Uterus (tissue), 4 donors: Measurements from ENCODE around the gene ZNF644. TPM values are rescaled to one million over a fixed set of nuclear protein-coding genes. Genes with fewer than 3 reads are reported as not detected.
"Not testable (repeated sequence)": the region's sequence is repeated elsewhere in the genome, so short reads cannot be mapped to it uniquely, and the experiment has no call there.

Source experiments
- DNase-seq, 2 donors: peaks; one replicate each; pipeline ENCODE4 v3.0.0-alpha.2; 2019 to 2020
- H3K27ac ChIP-seq, 2 donors: fragments of 200-600 bp; sonication (generic); 1 replicate in 1 of 2; 2 replicates in 1 of 2; pipeline ENCODE4 v1.5.1; 2016 to 2018
- H3K27me3 ChIP-seq, 2 donors: fragments of 200-600 bp; sonication (generic); one replicate each; pipeline ENCODE4 v1.5.1; 2018 to 2019; ENCODE audit warnings: control low read depth in 1 of 2
- H3K36me3 ChIP-seq, 2 donors: fragments of 200-600 bp; sonication (generic); one replicate each; pipeline ENCODE4 v1.5.1; 2019; ENCODE audit warnings: control low read depth in 1 of 2
- H3K4me1 ChIP-seq, 2 donors: fragments of 200-600 bp; sonication (generic); one replicate each; pipeline ENCODE4 v1.5.1; 2018 to 2019; ENCODE audit warnings: control low read depth in 1 of 2
- H3K4me3 ChIP-seq, 2 donors: fragments of 200-600 bp; sonication (generic); 1 replicate in 1 of 2; 2 replicates in 1 of 2; pipeline ENCODE4 v1.5.1; 2018 to 2019; ENCODE audit warnings: mild to moderate bottlenecking in 1 of 2
- H3K9me3 ChIP-seq, 2 donors: fragments of 200-600 bp; sonication (generic); one replicate each; pipeline ENCODE4 v1.5.1; 2019; ENCODE audit warnings: control low read depth in 1 of 2
- POLR2A ChIP-seq, 2 donors: fragments of 450-650 bp; IDR thresholded peaks; one replicate each; pipeline ENCODE4 v1.6.1; 2016; ENCODE audit warnings: antibody characterized with exemption in 2 of 2, mild to moderate bottlenecking in 1 of 2, moderate library complexity in 1 of 2
- intact Hi-C: fragments of 100-400 bp; cut with DNase I; formaldehyde crosslinking; loops from one replicate; pipeline ENCODE4 v1.15.1; 2023; ENCODE audit warnings: low total_unique reads
- total RNA-seq, 4 donors: library from RNA; depleted of rRNA in 3 of 4; stranded (reverse); fragments of >200 nt in 3 of 4; gene quantifications; one replicate each; pipeline versions ENCODE4 v1.1.0 to v1.2.4, GENCODE V29; 2014 to 2023
- TF ChIP-seq, protein P1 (sequence below), 4 experiments: fragments of 200-600 bp in 2 of 4; fragments of 450-650 bp in 2 of 4; sonication (generic) in 2 of 4; IDR thresholded peaks; one replicate each; pipeline ENCODE4 v1.5.1; 2016 to 2019; ENCODE audit warnings: antibody characterized with exemption in 4 of 4, mild to moderate bottlenecking in 2 of 4, moderate library complexity in 1 of 4
- donor health status: DM: yes; HTN: yes; CAD: no.

The ZNF644 gene
- total RNA-seq, 4 donors from 2014 or later: 51.7 to 167 (median 93.3) TPM

GRCh38 chr1:91045284-91045683 is 23.4 kb upstream of the ZNF644 start:
- TF ChIP-seq POLR2A (IDR thresholded peaks at IDR 0.05): no peak
- TF ChIP-seq, protein P1, sequence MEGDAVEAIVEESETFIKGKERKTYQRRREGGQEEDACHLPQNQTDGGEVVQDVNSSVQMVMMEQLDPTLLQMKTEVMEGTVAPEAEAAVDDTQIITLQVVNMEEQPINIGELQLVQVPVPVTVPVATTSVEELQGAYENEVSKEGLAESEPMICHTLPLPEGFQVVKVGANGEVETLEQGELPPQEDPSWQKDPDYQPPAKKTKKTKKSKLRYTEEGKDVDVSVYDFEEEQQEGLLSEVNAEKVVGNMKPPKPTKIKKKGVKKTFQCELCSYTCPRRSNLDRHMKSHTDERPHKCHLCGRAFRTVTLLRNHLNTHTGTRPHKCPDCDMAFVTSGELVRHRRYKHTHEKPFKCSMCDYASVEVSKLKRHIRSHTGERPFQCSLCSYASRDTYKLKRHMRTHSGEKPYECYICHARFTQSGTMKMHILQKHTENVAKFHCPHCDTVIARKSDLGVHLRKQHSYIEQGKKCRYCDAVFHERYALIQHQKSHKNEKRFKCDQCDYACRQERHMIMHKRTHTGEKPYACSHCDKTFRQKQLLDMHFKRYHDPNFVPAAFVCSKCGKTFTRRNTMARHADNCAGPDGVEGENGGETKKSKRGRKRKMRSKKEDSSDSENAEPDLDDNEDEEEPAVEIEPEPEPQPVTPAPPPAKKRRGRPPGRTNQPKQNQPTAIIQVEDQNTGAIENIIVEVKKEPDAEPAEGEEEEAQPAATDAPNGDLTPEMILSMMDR (IDR thresholded peaks at IDR 0.05): no peak
- Histone ChIP-seq H3K4me1 (no peaks in the 10 kb centered on the region), H3K9me3 (no peaks in the 10 kb centered on the region), H3K36me3 (no peaks in the 10 kb centered on the region), H3K4me3 (no peak overlapping the region), H3K27ac (no peak overlapping the region), H3K27me3 (no peaks in the 10 kb centered on the region)
- intact Hi-C loops: no loop called here
- no peak for DNase-seq

- H3K4me3 ChIP-seq, H3K4me1 ChIP-seq, H3K36me3 ChIP-seq, DNase-seq, H3K27me3 ChIP-seq, H3K9me3 ChIP-seq, H3K27ac ChIP-seq, intact Hi-C loops: not testable (repeated sequence)
Measured at GRCh38 chr1:91044776-91045175, 22.9 kb upstream of the ZNF644 start.

DNA sequence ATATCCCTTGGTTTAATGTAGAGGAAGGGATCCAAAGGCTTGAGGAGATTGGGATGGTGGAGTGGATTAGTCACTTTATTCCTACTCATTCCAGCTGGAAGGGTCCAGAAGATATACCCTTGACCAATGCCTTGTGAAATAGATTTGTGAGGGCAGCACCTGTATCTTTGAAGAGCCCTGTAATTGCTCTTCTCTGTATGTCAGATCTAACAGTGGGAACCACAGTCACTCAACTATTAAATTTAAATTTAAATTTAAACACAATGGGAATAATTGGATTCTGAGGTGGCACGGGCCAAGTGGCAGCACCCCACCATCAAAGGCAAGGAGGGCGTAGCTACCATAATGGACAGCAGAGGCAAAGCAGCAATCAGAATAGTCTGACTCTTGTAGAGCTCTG is 20.5 kb upstream of the ZNF644 start:
- H3K4me3 ChIP-seq, DNase-seq, H3K27me3 ChIP-seq, H3K4me1 ChIP-seq, intact Hi-C loops, H3K27ac ChIP-seq, H3K36me3 ChIP-seq, H3K9me3 ChIP-seq: not testable (repeated sequence)

DNA sequence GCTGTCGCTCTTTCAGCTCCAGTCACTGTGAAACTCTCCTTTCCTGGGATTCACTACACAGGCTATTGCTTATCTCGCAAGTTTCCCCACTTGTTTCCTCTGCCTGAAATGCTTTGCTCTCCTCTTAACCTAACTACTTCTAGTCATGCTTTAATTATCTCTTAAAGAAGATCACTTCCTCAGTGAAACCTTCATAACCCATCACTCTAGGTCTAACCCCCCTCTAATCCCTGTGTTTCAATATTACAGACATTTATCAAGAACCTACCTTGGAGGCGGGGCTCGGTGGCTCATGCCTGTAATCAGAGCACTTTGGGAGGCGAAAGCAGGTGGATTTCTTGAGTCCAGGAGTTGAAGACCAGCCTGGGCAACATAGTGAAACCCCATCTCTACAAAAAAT is 16.7 kb upstream of the ZNF644 start:
- TF ChIP-seq, protein P1 (IDR thresholded peaks at IDR 0.05): no peak
- no peak for TF ChIP-seq POLR2A (IDR thresholded peaks at IDR 0.05)
- H3K9me3 ChIP-seq: no peaks in the 10 kb centered on the region
- no peak for DNase-seq
- no peaks in the 10 kb centered on the region for H3K4me1 ChIP-seq
- H3K27ac ChIP-seq: no peak overlapping the region
- no peak overlapping the region for H3K4me3 ChIP-seq
- intact Hi-C loops: no loop called here
- H3K36me3 ChIP-seq: no peaks in the 10 kb centered on the region
- no peaks in the 10 kb centered on the region for H3K27me3 ChIP-seq

GRCh38 chr1:91036894-91037829 is 15.3 kb upstream of the ZNF644 start:
- TF ChIP-seq, protein P1 (IDR thresholded peaks at IDR 0.05): no peak
- no peak for TF ChIP-seq POLR2A (IDR thresholded peaks at IDR 0.05)
- no peaks in the 10 kb centered on the region for H3K9me3 ChIP-seq
- no peak overlapping the region for H3K27ac ChIP-seq
- no peak overlapping the region for H3K4me3 ChIP-seq
- no peak for DNase-seq
- no peaks in the 10 kb centered on the region for H3K36me3 ChIP-seq
- intact Hi-C loops: no loop called here
- no peaks in the 10 kb centered on the region for H3K4me1 ChIP-seq
- no peaks in the 10 kb centered on the region for H3K27me3 ChIP-seq

DNA sequence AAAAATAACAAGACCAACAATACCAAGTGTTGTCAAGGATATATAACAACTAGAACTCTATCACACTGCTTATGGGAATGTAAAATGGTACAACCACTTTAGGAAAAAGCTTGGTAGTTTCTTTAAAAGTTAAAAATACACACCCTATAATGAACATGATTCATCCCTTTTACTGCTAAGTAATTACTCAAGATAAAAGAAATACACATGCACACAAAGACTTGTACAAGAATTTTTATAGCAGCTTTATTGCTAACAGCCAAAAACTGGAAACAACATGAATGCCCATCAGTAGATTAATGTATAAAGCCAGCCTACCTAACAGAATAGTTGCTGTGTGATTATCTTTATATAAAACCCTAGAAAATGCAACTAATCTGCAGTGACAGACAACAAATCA is 10.5 kb upstream of the ZNF644 start:
- Histone ChIP-seq H3K4me1 (no peaks in the 10 kb centered on the region), H3K27ac (no peak overlapping the region), H3K36me3 (no peaks in the 10 kb centered on the region), H3K9me3 (no peaks in the 10 kb centered on the region), H3K4me3 (no peak overlapping the region), H3K27me3 (no peaks in the 10 kb centered on the region)
- no peak for DNase-seq
- TF ChIP-seq, protein P1 (IDR thresholded peaks at IDR 0.05): no peak
- TF ChIP-seq POLR2A (IDR thresholded peaks at IDR 0.05): no peak
- intact Hi-C loops: no loop called here
